GM21528 (cell line): Measurements from ENCODE around the gene ABCF3.
A peak's percentile ranks its signal among the peaks of the same experiment; 100 is the strongest.

ENCODE experiments used
- ATAC-seq: cut with Tn5 transposase; IDR thresholded peaks from one replicate; pipeline ENCODE4 v1.9.1; 2021; ENCODE audit warnings: mild to moderate bottlenecking, moderate library complexity; ENCODE audit not compliant: unreplicated experiment, low FRiP score

ABCF3 gene

GRCh38 chr3:184167786-184168185 is 18.2 kb upstream of the ABCF3 start:
- ATAC-seq, result no peak

GRCh38 chr3:184168363-184169120 is 17.5 kb upstream of the ABCF3 start:
- ATAC-seq, result no peak

DNA sequence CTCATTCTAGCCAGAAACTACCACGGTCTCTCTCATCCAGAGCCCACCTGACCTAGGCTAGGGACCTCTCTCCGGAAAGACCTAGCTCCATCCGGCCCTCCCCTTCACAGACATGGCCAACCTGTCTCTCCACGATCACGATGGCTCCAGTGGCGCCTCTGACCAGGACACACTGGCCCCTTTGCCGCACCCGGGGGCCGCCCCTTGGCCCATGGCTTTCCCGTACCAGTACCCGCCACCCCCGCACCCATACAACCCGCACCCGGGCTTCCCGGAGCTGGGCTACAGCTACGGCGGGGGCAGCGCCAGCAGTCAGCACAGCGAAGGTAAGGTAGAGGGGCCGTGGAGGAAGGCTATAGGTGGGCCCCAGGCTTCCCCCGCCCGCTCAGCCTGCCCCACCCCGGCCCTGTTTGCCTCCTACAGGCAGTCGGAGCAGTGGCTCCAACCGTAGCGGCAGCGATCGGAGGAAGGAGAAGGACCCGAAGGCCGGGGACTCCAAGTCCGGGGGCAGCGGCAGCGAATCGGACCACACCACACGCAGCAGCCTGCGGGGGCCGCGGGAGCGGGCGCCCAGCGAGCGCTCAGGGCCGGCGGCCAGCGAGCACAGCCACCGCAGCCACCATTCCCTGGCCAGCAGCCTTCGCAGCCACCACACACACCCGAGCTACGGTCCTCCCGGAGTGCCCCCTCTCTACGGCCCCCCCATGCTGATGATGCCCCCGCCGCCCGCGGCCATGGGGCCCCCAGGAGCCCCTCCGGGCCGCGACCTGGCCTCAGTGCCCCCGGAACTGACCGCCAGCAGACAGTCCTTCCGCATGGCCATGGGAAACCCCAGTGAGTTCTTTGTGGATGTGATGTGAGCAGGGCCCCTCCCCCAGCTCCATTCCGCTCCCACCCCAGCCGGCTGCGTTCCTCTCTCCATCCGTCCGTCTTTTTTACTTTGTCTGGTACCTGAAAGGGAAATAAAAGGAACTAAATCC is 15.8 kb upstream of the ABCF3 start:
- no peak for ATAC-seq

- ATAC-seq, result no peak
Observed at GRCh38 chr3:184171562-184171961, 14.4 kb upstream of the ABCF3 start.

GRCh38 chr3:184172681-184173373 is 13.2 kb upstream of the ABCF3 start:
- no peak for ATAC-seq

DNA sequence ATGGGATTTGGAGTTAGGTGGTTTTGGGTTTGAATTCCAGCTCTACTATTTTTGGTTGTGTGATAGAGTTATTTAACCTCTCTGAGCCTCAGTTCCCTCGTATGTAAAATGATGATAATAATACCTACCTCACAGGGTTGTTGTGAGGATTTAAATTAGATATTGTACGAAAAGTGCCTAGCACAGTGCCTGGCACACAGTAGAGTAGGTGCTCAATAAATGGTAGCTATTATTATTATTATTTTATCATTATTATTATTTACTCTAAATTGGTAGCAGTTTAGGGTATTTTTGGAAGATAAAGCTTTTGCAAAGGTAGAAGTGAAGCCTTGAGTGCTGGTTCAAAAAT is 12.7 kb upstream of the ABCF3 start:
- ATAC-seq, result no peak

- no peak for ATAC-seq
Observed at GRCh38 chr3:184174284-184174645, 11.7 kb upstream of the ABCF3 start.

DNA sequence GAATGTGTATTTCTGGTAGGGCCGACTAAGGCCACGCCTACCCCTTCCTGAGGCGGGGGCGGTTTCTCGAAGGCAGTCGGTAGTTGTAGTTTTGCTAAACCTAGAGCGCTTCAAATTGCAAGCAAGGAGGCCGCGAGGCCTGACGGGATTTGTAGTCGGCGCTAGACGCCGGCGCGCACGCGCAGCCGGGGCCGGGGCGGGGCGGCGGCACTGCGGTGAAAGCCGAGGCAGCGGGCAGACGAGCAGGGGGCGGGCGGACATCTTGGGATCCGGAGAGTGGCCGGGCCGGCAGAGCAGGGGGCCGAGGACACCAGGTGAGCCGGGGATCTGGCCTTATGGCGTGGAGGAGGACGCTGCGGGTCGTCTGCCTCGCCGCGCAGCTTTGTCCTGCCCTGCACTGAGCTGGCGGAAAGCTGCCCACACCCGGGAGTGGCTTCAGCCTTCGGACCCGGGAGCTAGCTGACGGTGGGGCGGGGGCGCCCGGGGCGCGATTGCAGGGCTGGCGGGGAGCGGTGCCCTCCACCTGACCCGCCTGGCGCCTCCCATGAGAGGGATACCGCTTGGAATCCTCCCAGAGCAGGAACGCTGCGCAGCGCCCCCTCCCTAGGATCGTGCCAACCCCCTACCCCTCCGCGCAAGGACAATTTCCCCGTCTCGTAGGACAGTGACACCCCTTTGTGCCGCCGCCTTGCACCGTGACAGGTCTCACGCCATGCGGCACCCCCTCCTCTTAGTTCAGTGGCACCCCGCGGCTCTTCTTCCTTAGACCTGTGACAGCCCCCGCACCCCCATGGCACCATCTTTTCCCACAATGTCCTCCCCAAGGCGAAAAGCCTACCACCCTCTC is 11.1 kb upstream of the ABCF3 start, which contains the start of gene AP2M1:
Gene AP2M1, plus strand, starts transcription at position 210 of the 847 bp plus-strand sequence. CDS start 2,139 bp downstream, outside the sequence.
- peak; percentile 91 for ATAC-seq

DNA sequence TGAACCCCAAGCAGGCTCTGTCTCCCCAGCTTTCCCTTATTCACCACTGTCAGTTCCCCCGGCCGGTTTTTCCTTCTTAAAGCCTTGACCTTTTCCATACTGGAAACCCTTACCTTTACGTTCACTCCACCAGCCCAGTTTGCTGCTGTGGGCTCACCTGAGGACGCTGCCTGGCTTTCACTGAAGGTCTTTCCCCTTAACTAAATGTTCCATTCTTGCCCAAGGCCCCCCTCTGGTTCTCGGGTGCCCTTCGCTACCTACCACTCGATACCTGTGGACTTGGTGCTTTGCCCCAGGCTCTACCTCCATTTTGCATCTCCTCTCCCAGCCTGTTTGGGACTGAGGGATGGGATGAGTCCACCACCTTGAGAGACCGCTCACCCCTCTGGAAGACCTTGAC is 10.5 kb upstream of the ABCF3 start:
- no peak for ATAC-seq

GRCh38 chr3:184175981-184176376 is 10.0 kb upstream of the ABCF3 start:
- no peak for ATAC-seq

GRCh38 chr3:184176377-184177330 is 9.3 kb upstream of the ABCF3 start:
- ATAC-seq, result no peak

DNA sequence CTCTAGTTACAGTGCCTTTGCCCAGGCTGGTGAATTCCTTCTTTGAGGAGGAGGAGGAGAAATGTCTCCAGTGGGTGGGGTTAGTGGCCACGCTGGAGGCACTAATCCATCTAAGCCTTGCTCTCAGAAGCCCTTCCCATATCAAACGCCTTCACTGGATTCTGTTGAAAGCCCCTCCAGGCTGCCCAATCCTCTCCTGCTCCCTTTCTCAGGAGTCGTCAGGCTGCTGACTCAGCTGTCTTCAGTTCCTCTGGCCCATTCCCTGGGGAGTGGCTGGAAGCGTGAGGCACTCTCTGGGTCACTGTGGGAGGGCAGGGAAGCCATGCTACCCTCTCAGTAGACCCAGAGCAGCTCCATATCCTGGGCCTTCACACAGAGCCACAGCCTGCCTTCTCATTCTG is 8.7 kb upstream of the ABCF3 start:
- no peak for ATAC-seq

DNA sequence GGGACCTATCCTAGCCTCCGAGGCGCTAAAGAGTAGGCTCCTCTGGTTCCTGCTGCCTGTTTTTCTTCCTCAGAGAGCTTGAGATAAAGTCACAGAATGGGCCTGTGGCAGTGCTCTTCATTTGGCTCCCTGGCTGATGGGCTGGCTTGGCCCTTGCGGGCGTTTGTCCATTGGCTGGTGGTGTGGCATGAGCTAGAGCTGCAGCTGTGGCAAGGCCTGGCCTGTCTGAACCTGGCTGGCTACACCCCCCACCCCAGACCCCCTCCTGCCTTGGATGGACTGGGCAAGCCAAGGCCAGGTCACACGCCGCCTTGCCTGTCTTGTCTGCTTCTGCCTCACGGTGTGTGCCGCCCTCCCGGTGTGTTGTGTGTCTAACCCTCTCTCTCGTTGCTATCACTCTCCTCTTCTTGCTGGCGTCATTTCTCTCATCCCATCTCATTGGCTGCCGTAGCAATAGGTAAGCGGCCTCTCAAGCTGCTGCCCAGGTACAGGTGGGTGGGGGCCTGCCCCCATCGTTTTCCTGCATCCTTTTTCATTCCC is 8.2 kb upstream of the ABCF3 start:
- no peak for ATAC-seq

GRCh38 chr3:184178521-184179138 is 7.4 kb upstream of the ABCF3 start:
- ATAC-seq, result no peak

- ATAC-seq, result no peak
Observed at GRCh38 chr3:184180165-184180564, 5.8 kb upstream of the ABCF3 start.

GRCh38 chr3:184181596-184181995 is 4.4 kb upstream of the ABCF3 start:
- no peak for ATAC-seq

- no peak for ATAC-seq
Observed at GRCh38 chr3:184183679-184184078, 2.3 kb upstream of the ABCF3 start.

DNA sequence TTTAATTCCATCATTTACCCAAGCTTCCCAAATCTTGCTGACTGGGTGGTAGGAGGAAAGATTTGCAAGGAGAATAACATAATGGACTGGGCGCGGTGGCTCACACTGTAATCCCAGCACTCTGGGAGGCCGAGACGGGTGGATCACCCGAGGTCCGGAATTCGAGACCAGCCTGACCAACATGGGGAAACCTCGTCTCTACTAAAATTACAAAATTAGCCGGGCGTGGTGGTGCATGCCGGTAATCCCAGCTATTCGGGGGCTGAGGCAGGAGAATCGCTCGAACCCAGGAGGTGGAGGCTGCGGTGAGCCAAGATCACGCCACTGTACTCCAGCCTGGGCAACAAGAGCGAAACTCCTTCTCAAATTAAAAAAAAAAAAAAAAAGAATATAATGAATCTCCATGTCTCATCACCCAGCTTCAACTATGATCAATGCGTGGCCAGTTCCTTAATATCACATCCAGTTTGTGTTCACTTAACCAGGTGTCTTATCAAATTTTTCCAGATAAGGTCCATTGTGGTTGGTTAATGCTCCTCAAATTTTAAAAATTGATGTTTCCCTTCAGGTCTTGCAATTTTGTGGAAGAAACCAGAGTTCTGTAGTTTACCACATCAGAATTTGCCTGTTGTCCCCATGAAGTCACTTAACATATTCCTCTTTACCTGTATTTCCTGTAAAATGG is 1.3 kb upstream of the ABCF3 start:
- ATAC-seq, result no peak
